Suprapubic skin (tissue), 3 donors: ENCODE measurements around the gene SLC2A4.

Source experiments
- POLR2A ChIP-seq, 2 donors: fragments of 450-650 bp; IDR thresholded peaks; one replicate each; pipeline ENCODE4 v1.6.1; 2017; ENCODE audit warnings: antibody characterized with exemption in 2 of 2, mild to moderate bottlenecking in 2 of 2, moderate library complexity in 2 of 2
- TF ChIP-seq, protein P1 (sequence below), 2 donors: fragments of 200-600 bp in 1 of 2; fragments of 450-650 bp in 1 of 2; sonication (generic) in 1 of 2; IDR thresholded peaks; one replicate each; pipeline ENCODE4 v1.5.1; 2016 to 2019; ENCODE audit warnings: antibody characterized with exemption in 2 of 2, mild to moderate bottlenecking in 1 of 2, moderate library complexity in 1 of 2

DNA sequence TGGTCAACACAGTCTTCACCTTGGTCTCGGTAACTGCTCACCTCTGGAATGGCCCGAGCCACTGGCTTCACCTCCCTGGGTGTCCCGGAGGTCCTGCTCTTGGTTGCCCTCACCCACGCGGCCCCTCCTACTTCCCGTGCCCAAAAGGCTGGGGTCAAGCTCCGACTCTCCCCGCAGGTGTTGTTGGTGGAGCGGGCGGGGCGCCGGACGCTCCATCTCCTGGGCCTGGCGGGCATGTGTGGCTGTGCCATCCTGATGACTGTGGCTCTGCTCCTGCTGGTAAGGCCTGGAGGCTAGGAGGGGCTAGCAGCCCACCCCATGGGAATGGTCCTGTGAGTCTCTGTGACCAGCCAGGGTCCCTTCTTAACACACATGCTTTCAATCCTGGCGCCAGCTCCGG, 3.4 kb downstream of the SLC2A4 start:
- TF ChIP-seq, protein P1, sequence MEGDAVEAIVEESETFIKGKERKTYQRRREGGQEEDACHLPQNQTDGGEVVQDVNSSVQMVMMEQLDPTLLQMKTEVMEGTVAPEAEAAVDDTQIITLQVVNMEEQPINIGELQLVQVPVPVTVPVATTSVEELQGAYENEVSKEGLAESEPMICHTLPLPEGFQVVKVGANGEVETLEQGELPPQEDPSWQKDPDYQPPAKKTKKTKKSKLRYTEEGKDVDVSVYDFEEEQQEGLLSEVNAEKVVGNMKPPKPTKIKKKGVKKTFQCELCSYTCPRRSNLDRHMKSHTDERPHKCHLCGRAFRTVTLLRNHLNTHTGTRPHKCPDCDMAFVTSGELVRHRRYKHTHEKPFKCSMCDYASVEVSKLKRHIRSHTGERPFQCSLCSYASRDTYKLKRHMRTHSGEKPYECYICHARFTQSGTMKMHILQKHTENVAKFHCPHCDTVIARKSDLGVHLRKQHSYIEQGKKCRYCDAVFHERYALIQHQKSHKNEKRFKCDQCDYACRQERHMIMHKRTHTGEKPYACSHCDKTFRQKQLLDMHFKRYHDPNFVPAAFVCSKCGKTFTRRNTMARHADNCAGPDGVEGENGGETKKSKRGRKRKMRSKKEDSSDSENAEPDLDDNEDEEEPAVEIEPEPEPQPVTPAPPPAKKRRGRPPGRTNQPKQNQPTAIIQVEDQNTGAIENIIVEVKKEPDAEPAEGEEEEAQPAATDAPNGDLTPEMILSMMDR (IDR thresholded peaks at IDR 0.05): no peak
- TF ChIP-seq POLR2A (IDR thresholded peaks at IDR 0.05): no peak
